ENCODE results near the gene GJC3. TPM values are rescaled to one million over a fixed set of nuclear protein-coding genes. Genes with fewer than 3 reads are reported as not detected.

Gene GJC3
- total RNA-seq (2022; extraction: Qiagen RNA extraction), result 0.09 to 0.24 TPM (median 0.20 TPM) in 4 of 5 replicates, not detected in the other

GRCh38 chr7:99928994-99929729 is at the start of gene GJC3:
TSS of gene GJC3 (minus strand) at chr7:99929620. CDS start at chr7:99929620, 0 bp downstream.

GRCh38 chr7:99975782-99976521 is 46.5 kb upstream of the GJC3 start, which contains the start of gene AZGP1:
TSS of gene AZGP1 (minus strand) at chr7:99976031. CDS start at chr7:99976020, 11 bp downstream.

GRCh38 chr7:99918959-99919813 is 10.2 kb downstream of the GJC3 start, which contains the start of gene TRIM4:
TSS of gene TRIM4 (minus strand) at chr7:99919530. CDS start at chr7:99919401, 129 bp downstream.

GRCh38 chr7:99876933-99877332 is 52.5 kb downstream of the GJC3 start, which contains the start of gene OR2AE1:
TSS of gene OR2AE1 (minus strand) at chr7:99877033. CDS start at chr7:99877033, 0 bp downstream.

Other genes starting within 250 kb of the GJC3 start
- gene CYP3A5, start 249.6 kb downstream of the GJC3 start, total RNA-seq (2022; extraction: Qiagen RNA extraction), result 1.1 to 1.9 TPM (median 1.4 TPM) in 5 replicates
- 0.05 TPM in 1 of 5 replicates, not detected in the others for gene CYP3A7, start 194.4 kb downstream of the GJC3 start, total RNA-seq (2022; extraction: Qiagen RNA extraction)
- 0.06 to 0.10 TPM (median 0.10 TPM) in 4 of 5 replicates, not detected in the other for gene CYP3A4, start 145.4 kb downstream of the GJC3 start, total RNA-seq (2022; extraction: Qiagen RNA extraction)
- gene CYP3A43, start 101.6 kb downstream of the GJC3 start, total RNA-seq (2022; extraction: Qiagen RNA extraction), result not detected in 5 replicates
- not detected in 5 replicates for gene OR2AE1, start 52.6 kb downstream of the GJC3 start, total RNA-seq (2022; extraction: Qiagen RNA extraction)
- gene TRIM4, start 10.1 kb downstream of the GJC3 start, total RNA-seq (2022; extraction: Qiagen RNA extraction), result 24.8 to 32.0 TPM (median 26.0 TPM) in 5 replicates
- gene AZGP1, start 46.4 kb upstream of the GJC3 start, total RNA-seq (2022; extraction: Qiagen RNA extraction), result 0.17 TPM in 1 of 5 replicates, not detected in the others
- gene ZKSCAN1, start 86.0 kb upstream of the GJC3 start, total RNA-seq (2022; extraction: Qiagen RNA extraction), result 6.9 to 9.8 TPM (median 9.1 TPM) in 5 replicates
- gene ZSCAN21, start 120.2 kb upstream of the GJC3 start, total RNA-seq (2022; extraction: Qiagen RNA extraction), result 10.5 to 12.3 TPM (median 11.1 TPM) in 5 replicates
- 18.5 to 25.1 TPM (median 19.1 TPM) in 5 replicates for gene ZNF3, start 152.1 kb upstream of the GJC3 start, total RNA-seq (2022; extraction: Qiagen RNA extraction)
- 144 to 180 TPM (median 173 TPM) in 5 replicates for gene COPS6, start 159.3 kb upstream of the GJC3 start, total RNA-seq (2022; extraction: Qiagen RNA extraction)
- gene MCM7, start 171.8 kb upstream of the GJC3 start, total RNA-seq (2022; extraction: Qiagen RNA extraction), result 224 to 242 TPM (median 235 TPM) in 5 replicates
- 13.4 to 15.1 TPM (median 14.2 TPM) in 5 replicates for gene AP4M1, start 172.0 kb upstream of the GJC3 start, total RNA-seq (2022; extraction: Qiagen RNA extraction)
- gene TAF6, start 189.7 kb upstream of the GJC3 start, total RNA-seq (2022; extraction: Qiagen RNA extraction), result 61.4 to 69.4 TPM (median 63.4 TPM) in 5 replicates
- 9.2 to 10.9 TPM (median 10.2 TPM) in 5 replicates for gene CNPY4, start 190.0 kb upstream of the GJC3 start, total RNA-seq (2022; extraction: Qiagen RNA extraction)
- 2.1 to 3.5 TPM (median 3.0 TPM) in 5 replicates for gene MBLAC1, start 197.3 kb upstream of the GJC3 start, total RNA-seq (2022; extraction: Qiagen RNA extraction)
- gene LAMTOR4, start 219.3 kb upstream of the GJC3 start, total RNA-seq (2022; extraction: Qiagen RNA extraction), result 148 to 203 TPM (median 179 TPM) in 5 replicates
- 9.6 to 13.2 TPM (median 12.4 TPM) in 5 replicates for gene TRAPPC14, start 229.1 kb upstream of the GJC3 start, total RNA-seq (2022; extraction: Qiagen RNA extraction)
- 0.02 to 0.21 TPM (median 0.08 TPM) in 4 of 5 replicates, not detected in the other for gene GAL3ST4, start 239.0 kb upstream of the GJC3 start, total RNA-seq (2022; extraction: Qiagen RNA extraction)
- gene GPC2, start 247.8 kb upstream of the GJC3 start, total RNA-seq (2022; extraction: Qiagen RNA extraction), result 0.34 to 1.1 TPM (median 0.66 TPM) in 5 replicates
- gene STAG3, start 248.3 kb upstream of the GJC3 start, total RNA-seq (2022; extraction: Qiagen RNA extraction), result 0.14 to 0.42 TPM (median 0.18 TPM) in 5 replicates

All from A549 treated with AZD2906 at 1 μM for 4 hours (cell line).